ENCODE measurements around the gene GFOD2. TPM values are rescaled to one million over a fixed set of nuclear protein-coding genes. Genes with fewer than 3 reads are reported as not detected.

Gene GFOD2
- total RNA-seq, 1 donor = 11.9 TPM

- no peak overlapping the region for H3K4me3 ChIP-seq (ENCODE audit: low read depth, low read length)
- DNase-seq (ENCODE audit: low read depth) = no peak
- TF ChIP-seq, protein P1, sequence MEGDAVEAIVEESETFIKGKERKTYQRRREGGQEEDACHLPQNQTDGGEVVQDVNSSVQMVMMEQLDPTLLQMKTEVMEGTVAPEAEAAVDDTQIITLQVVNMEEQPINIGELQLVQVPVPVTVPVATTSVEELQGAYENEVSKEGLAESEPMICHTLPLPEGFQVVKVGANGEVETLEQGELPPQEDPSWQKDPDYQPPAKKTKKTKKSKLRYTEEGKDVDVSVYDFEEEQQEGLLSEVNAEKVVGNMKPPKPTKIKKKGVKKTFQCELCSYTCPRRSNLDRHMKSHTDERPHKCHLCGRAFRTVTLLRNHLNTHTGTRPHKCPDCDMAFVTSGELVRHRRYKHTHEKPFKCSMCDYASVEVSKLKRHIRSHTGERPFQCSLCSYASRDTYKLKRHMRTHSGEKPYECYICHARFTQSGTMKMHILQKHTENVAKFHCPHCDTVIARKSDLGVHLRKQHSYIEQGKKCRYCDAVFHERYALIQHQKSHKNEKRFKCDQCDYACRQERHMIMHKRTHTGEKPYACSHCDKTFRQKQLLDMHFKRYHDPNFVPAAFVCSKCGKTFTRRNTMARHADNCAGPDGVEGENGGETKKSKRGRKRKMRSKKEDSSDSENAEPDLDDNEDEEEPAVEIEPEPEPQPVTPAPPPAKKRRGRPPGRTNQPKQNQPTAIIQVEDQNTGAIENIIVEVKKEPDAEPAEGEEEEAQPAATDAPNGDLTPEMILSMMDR (IDR thresholded peaks at IDR 0.05; ENCODE audit: insufficient read depth, low read length) = no peak
Observed at GRCh38 chr16:67648088-67648763, 70.9 kb downstream of the GFOD2 start.

DNA sequence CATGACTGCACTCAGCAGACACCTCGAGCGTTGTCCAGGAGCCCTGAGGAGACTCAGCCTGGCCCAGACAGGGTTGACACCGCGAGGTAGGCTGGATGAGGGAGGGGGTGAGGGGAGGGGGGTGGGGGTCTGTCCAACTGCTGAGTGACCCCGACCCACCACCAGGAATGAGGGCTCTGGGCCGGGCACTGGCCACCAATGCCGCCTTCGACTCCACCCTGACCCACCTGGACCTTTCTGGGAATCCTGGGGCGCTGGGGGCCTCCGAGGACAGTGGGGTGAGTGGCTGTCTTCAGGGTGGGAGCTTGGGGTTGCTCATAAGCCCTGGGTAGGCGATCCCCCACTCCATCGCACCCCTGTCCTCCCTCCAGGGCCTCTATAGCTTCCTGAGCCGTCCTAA, 71.4 kb downstream of the GFOD2 start:
- DNase-seq (ENCODE audit: low read depth) = no peak
- H3K4me3 ChIP-seq (ENCODE audit: low read depth, low read length) = no peak overlapping the region
- TF ChIP-seq, protein P1 (IDR thresholded peaks at IDR 0.05; ENCODE audit: insufficient read depth, low read length) = no peak

GRCh38 chr16:67647111-67647651, 71.9 kb downstream of the GFOD2 start:
- TF ChIP-seq, protein P1 (IDR thresholded peaks at IDR 0.05; ENCODE audit: insufficient read depth, low read length) = no peak
- no peak for DNase-seq (ENCODE audit: low read depth)

GRCh38 chr16:67645397-67646121, 73.6 kb downstream of the GFOD2 start:
- DNase-seq (ENCODE audit: low read depth) = no peak
- TF ChIP-seq, protein P1 (IDR thresholded peaks at IDR 0.05; ENCODE audit: insufficient read depth, low read length) = no peak

More at GRCh38 chr16:67647111-67647651, 71.9 kb downstream of the GFOD2 start:
- H3K4me3 ChIP-seq (ENCODE audit: low read depth, low read length) = no peak overlapping the region

DNA sequence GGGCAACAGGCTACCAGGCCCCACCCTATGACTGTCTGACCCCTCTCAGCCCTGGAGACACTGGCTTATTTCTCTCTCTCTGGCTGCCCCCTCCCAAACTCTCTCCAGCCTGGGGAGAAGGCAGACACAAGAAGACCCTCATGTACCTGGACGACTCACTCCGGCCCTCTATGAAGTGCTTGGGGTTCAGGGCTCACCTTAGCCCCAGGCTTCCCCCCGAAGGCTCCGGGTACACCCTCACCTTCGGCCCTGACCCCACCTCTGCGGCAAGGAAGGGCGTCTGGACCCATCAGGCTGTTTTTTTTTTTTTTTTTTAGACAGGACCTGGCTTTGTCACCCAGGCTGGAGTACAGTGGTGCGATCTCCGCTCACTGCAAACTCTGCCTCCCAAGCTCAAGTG, 75.1 kb downstream of the GFOD2 start:
- TF ChIP-seq, protein P1 (IDR thresholded peaks at IDR 0.05; ENCODE audit: insufficient read depth, low read length) = no peak
- DNase-seq (ENCODE audit: low read depth) = no peak
- H3K4me3 ChIP-seq (ENCODE audit: low read depth, low read length) = no peak overlapping the region

More at GRCh38 chr16:67645397-67646121, 73.6 kb downstream of the GFOD2 start:
- no peak overlapping the region for H3K4me3 ChIP-seq (ENCODE audit: low read depth, low read length)

GRCh38 chr16:67641779-67642708, 77.1 kb downstream of the GFOD2 start:
- TF ChIP-seq, protein P1 (IDR thresholded peaks at IDR 0.05; ENCODE audit: insufficient read depth, low read length) = no peak
- no peak overlapping the region for H3K4me3 ChIP-seq (ENCODE audit: low read depth, low read length)
- peak; percentile 67 for DNase-seq (ENCODE audit: low read depth)
